OCI-LY3 (cell line): ENCODE data around the gene DRC1.

ENCODE experiments used
- H2AFZ ChIP-seq: fragments of 200-600, 300-600 bp; shearing (Covaris generic); 2 replicates; pipeline ENCODE4 v1.6.0; 2014; ENCODE audit warnings: antibody characterized with exemption, low read depth, low read length
- H3K27ac ChIP-seq: fragments of 200-600, 300-600 bp; sonication (generic); 2 replicates; pipeline ENCODE4 v1.5.1; 2014; ENCODE audit warnings: mild to moderate bottlenecking, low read length, moderate library complexity, mixed read lengths
- H3K27me3 ChIP-seq: fragments of 200-600, 300-600 bp; sonication (generic); 2 replicates; pipeline ENCODE4 v1.6.1; 2014; ENCODE audit warnings: low read depth, low read length, mixed read lengths
- H3K36me3 ChIP-seq: fragments of 200-600, 300-600 bp; sonication (generic); replicated peaks from 2 replicates; pipeline ENCODE3; 2014; ENCODE audit warnings: low read depth, low read length, mixed read lengths
- H3K4me1 ChIP-seq: fragments of 300-600, 200-600 bp; sonication (generic); 2 replicates; pipeline ENCODE4 v1.6.1; 2014; ENCODE audit warnings: low read length, mixed read lengths
- H3K4me2 ChIP-seq: fragments of 200-600, 300-600 bp; sonication (generic); 2 replicates; pipeline ENCODE4 v1.6.1; 2014; ENCODE audit warnings: low read length, mixed read lengths
- H3K4me3 ChIP-seq: fragments of 300-600, 200-600 bp; sonication (generic); 2 replicates; pipeline ENCODE4 v1.5.1; 2014; ENCODE audit warnings: antibody characterized with exemption, mild to moderate bottlenecking, low read length, moderate library complexity
- H3K79me2 ChIP-seq: fragments of 300-600, 200-600 bp; shearing (Covaris generic); 2 replicates; pipeline ENCODE4 v1.6.1; 2014; ENCODE audit warnings: mild to moderate bottlenecking, low read length, mixed read lengths
- H3K9ac ChIP-seq: fragments of 300-600, 200-600 bp; shearing (Covaris generic); 2 replicates; pipeline ENCODE4 v1.6.0; 2014; ENCODE audit warnings: mild to moderate bottlenecking, low read length, moderate library complexity
- H3K9me3 ChIP-seq: fragments of 200-600, 300-600 bp; shearing (Covaris generic); 2 replicates; pipeline ENCODE4 v1.6.1; 2014; ENCODE audit warnings: low read length, mixed read lengths; ENCODE audit not compliant: insufficient read depth
- H4K20me1 ChIP-seq: fragments of 200-600, 300-600 bp; sonication (generic); 2 replicates; pipeline ENCODE4 v1.6.1; 2016; ENCODE audit warnings: low read length, mixed read lengths; ENCODE audit not compliant: insufficient read depth
- EZH2phosphoT487 ChIP-seq: fragments of 200-600 bp; shearing (Covaris generic); IDR thresholded peaks from 2 replicates; pipeline ENCODE4 v1.6.1; 2018; ENCODE audit warnings: antibody characterized with exemption, mixed run types, low read depth
- TF ChIP-seq, protein P1 (sequence below): fragments of 200-600, 300-600 bp; sonication (generic); IDR thresholded peaks from 2 replicates; pipeline ENCODE4 v1.5.1; 2014; ENCODE audit warnings: antibody characterized with exemption, low read length, low read depth

DRC1 gene

DNA sequence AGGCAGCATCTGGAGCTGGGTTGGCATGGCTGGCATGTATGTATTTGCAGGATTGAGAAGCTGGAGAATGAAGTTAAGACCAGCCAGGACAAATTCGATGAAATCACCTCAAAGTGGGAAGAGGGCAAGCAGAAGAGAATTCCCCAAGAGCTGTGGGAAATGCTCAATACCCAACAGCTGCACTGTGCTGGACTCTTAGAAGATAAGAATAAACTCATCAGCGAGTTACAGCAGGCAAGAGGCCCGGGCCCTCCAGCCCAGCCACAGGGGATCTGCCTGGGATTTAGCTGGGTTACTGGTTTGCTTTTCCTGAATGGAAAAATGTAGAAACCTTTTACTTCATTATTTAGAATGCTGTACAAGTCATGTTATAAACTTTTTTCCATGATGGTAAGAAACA is 22.5 kb downstream of the DRC1 start:
- Histone ChIP-seq H3K4me2 (no peak overlapping the region), H3K27ac (no peak overlapping the region), H3K9ac (no peak overlapping the region), H4K20me1 (no peaks in the 10 kb centered on the region), H2AFZ (no peak overlapping the region), H3K4me1 (peaks cover 7% of the 10 kb centered on the region; the same call in 1 of the 2 replicates), H3K9me3 (no peaks in the 10 kb centered on the region), H3K79me2 (no peaks in the 10 kb centered on the region), H3K27me3 (0 out of 2 replicates have a peak, but pooled peaks cover 6% of the 10 kb centered on the region), H3K36me3 (no peaks in the 10 kb centered on the region), H3K4me3 (no peak overlapping the region)
- TF ChIP-seq EZH2phosphoT487: no peak
- TF ChIP-seq, protein P1, sequence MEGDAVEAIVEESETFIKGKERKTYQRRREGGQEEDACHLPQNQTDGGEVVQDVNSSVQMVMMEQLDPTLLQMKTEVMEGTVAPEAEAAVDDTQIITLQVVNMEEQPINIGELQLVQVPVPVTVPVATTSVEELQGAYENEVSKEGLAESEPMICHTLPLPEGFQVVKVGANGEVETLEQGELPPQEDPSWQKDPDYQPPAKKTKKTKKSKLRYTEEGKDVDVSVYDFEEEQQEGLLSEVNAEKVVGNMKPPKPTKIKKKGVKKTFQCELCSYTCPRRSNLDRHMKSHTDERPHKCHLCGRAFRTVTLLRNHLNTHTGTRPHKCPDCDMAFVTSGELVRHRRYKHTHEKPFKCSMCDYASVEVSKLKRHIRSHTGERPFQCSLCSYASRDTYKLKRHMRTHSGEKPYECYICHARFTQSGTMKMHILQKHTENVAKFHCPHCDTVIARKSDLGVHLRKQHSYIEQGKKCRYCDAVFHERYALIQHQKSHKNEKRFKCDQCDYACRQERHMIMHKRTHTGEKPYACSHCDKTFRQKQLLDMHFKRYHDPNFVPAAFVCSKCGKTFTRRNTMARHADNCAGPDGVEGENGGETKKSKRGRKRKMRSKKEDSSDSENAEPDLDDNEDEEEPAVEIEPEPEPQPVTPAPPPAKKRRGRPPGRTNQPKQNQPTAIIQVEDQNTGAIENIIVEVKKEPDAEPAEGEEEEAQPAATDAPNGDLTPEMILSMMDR: no peak

DNA sequence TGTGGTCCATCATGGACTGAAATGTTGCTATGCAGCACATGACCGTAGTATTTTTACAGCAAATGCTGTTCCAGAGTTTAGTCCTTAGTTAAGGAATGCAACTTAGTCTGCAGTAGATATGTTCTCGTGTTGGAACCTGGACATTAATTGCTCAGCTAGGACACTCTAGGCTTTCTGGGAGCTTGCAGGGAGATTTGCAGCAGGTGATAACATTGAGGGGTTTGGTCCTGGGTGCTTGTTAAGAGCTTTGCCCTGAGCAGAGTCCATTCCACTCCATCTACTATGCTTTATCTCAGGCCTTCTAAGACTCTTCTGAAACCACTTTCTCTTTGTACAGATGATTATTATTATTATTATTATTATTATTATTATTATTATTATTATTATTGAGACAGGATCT is 27.1 kb downstream of the DRC1 start:
- Histone ChIP-seq H4K20me1 (no peaks in the 10 kb centered on the region), H2AFZ (no peak overlapping the region), H3K4me1 (peaks cover 7% of the 10 kb centered on the region; the same call in 1 of the 2 replicates), H3K9me3 (no peaks in the 10 kb centered on the region), H3K4me2 (no peak overlapping the region), H3K36me3 (no peaks in the 10 kb centered on the region), H3K9ac (no peak overlapping the region), H3K4me3 (no peak overlapping the region), H3K27me3 (peaks cover 5% of the 10 kb centered on the region; the same call in 1 of the 2 replicates), H3K79me2 (no peaks in the 10 kb centered on the region), H3K27ac (no peak overlapping the region)
- no peak for TF ChIP-seq EZH2phosphoT487
- TF ChIP-seq, protein P1: no peak

DNA sequence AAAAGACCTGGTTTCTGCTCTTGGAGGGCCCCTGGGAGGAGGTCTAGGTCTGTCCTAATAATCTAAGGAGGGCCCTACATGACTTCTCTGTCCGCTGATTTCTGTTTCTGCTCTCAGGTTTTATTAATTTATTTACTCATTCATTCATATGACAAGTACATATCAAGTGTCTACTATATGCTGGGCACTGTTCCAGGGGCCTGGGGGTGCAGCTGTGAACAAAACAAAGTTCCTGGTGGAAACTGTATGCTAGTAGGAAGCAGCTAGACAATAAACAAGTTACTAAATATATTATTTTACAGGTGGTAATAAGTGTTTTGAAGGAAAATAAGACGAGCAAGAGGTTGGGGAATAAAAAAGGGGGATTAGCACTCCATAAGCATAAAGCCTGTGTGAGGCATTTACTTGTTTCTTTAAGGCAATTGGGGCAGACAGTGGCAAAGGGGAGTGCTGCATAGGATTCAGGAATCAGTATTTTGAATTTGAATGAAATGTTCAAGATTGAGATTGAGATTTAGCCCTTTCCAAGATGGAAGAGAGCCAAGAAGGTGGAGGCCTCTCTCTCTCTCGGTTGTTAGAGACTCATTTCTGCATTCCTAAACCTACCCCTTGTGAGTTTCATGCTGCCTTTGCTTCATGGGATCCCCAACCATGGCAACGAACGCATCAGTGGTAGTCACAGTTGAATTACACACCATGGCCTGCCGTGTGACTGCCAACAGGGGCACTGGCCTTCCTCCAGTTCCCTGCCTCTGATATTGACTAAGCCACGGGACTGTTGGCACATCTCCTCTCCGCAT is 28.3 kb downstream of the DRC1 start:
- H3K4me1 ChIP-seq: peaks cover 4% of the 10 kb centered on the region; the same call in 1 of the 2 replicates
- no peak for TF ChIP-seq EZH2phosphoT487
- TF ChIP-seq, protein P1: no peak
- H3K4me3 ChIP-seq: no peak overlapping the region
- H4K20me1 ChIP-seq: no peaks in the 10 kb centered on the region
- H3K36me3 ChIP-seq: no peaks in the 10 kb centered on the region
- no peaks in the 10 kb centered on the region for H3K79me2 ChIP-seq
- no peak overlapping the region for H3K4me2 ChIP-seq
- H3K9me3 ChIP-seq: no peaks in the 10 kb centered on the region
- no peak overlapping the region for H2AFZ ChIP-seq
- no peak overlapping the region for H3K27ac ChIP-seq
- peaks cover 5% of the 10 kb centered on the region; the same call in 1 of the 2 replicates for H3K27me3 ChIP-seq
- no peak overlapping the region for H3K9ac ChIP-seq

DNA sequence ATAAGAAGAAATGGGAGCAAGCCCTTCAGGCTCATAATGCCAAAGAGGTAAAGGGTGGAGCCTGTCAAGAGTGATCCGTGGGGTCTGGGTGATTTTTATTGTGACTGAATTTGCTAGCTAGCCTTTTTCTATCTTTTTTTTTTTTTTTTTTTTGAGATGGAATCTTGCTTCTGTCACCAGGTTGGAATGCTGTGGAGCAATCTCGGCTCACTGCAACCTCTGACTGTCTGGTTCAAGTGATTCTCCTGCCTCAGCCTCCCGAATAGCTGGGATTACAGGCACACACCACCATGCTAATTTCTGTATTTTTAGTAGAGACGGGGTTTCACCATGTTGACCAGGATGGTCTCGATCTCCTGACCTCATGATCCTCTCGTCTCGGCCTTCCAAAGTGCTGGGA is 29.1 kb downstream of the DRC1 start:
- H4K20me1 ChIP-seq: no peaks in the 10 kb centered on the region
- no peak overlapping the region for H3K27ac ChIP-seq
- H3K27me3 ChIP-seq: peaks cover 5% of the 10 kb centered on the region; the same call in 1 of the 2 replicates
- H3K9me3 ChIP-seq: no peaks in the 10 kb centered on the region
- H3K9ac ChIP-seq: no peak overlapping the region
- no peak overlapping the region for H2AFZ ChIP-seq
- no peaks in the 10 kb centered on the region for H3K4me1 ChIP-seq
- H3K79me2 ChIP-seq: no peaks in the 10 kb centered on the region
- TF ChIP-seq, protein P1: no peak
- TF ChIP-seq EZH2phosphoT487: no peak
- no peak overlapping the region for H3K4me2 ChIP-seq
- no peaks in the 10 kb centered on the region for H3K36me3 ChIP-seq
- no peak overlapping the region for H3K4me3 ChIP-seq
